ENCODE data around the gene CD74. TPM values are rescaled to one million over a fixed set of nuclear protein-coding genes. Genes with fewer than 3 reads are reported as not detected.

CD74 gene
- total and polyA plus RNA-seq, 2 of the 8 experiments (the other 6 are each of a cell fraction or from before 2014, with no cell fraction given): 45.9 to 61.0 TPM

- TF ChIP-seq FOSL1 (IDR thresholded peaks at IDR 0.05; ENCODE audit: insufficient read depth, low read depth, low read length): no peak
- TF ChIP-seq CBX5 (IDR thresholded peaks at IDR 0.05; ENCODE audit: low read depth, low read length): no peak
- TF ChIP-seq CTBP2 (IDR thresholded peaks at IDR 0.05; ENCODE audit: borderline replicate concordance, insufficient read depth, insufficient read length, low read length): no peak
- no peak for TF ChIP-seq EZH2 (IDR thresholded peaks at IDR 0.05; ENCODE audit: low read depth, low read length, severe bottlenecking)
- TF ChIP-seq, protein P1, sequence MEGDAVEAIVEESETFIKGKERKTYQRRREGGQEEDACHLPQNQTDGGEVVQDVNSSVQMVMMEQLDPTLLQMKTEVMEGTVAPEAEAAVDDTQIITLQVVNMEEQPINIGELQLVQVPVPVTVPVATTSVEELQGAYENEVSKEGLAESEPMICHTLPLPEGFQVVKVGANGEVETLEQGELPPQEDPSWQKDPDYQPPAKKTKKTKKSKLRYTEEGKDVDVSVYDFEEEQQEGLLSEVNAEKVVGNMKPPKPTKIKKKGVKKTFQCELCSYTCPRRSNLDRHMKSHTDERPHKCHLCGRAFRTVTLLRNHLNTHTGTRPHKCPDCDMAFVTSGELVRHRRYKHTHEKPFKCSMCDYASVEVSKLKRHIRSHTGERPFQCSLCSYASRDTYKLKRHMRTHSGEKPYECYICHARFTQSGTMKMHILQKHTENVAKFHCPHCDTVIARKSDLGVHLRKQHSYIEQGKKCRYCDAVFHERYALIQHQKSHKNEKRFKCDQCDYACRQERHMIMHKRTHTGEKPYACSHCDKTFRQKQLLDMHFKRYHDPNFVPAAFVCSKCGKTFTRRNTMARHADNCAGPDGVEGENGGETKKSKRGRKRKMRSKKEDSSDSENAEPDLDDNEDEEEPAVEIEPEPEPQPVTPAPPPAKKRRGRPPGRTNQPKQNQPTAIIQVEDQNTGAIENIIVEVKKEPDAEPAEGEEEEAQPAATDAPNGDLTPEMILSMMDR (IDR thresholded peaks at IDR 0.05; ENCODE audit: control extremely low read depth in 1 of 3, insufficient read depth in 1 of 3, low read depth in 1 of 3, low read length in 3 of 3): no peak
- TF ChIP-seq ZNF274 (IDR thresholded peaks at IDR 0.05; ENCODE audit: borderline replicate concordance, extremely low read depth, low read length): no peak
- no peak for TF ChIP-seq MAFK (IDR thresholded peaks at IDR 0.05; ENCODE audit: low read depth, low read length)
- no peak for TF ChIP-seq KDM5A (IDR thresholded peaks at IDR 0.05; ENCODE audit: low read length)
- TF ChIP-seq HDAC2 (IDR thresholded peaks at IDR 0.05; ENCODE audit: borderline replicate concordance in 1 of 2, low read depth in 2 of 2, low read length in 2 of 2): no peak
Observed at GRCh38 chr5:150446583-150446982, 33.9 kb upstream of the CD74 start (continued).
